ENCODE data around the gene CREBRF.
A peak's percentile ranks its signal among the peaks of the same experiment; 100 is the strongest.

Gene CREBRF

GRCh38 chr5:173055042-173055721 lies 970 bp upstream of the CREBRF start:
- no peaks in the 10 kb centered on the region for H4K20me1 ChIP-seq (ENCODE audit: insufficient read depth, low read length)
- H3K4me3 ChIP-seq (ENCODE audit: low read length) = peak overlapping the region; percentile 94
- TF ChIP-seq EZH2phosphoT487 (IDR thresholded peaks at IDR 0.05; ENCODE audit: low read depth) = no peak
- TF ChIP-seq CTCF (IDR thresholded peaks at IDR 0.05; ENCODE audit: low read depth, low read length) = no peak
- no peaks in the 10 kb centered on the region for H3K9me3 ChIP-seq (ENCODE audit: insufficient read depth, low read length)
- peak overlapping the region; percentile 43; the same call in 1 of the 2 replicates for H2AFZ ChIP-seq (ENCODE audit: low read depth, low read length)
- 0 out of 2 replicates have a peak overlapping the region, but pooled peaks have one; percentile 0 for H3K27ac ChIP-seq (ENCODE audit: low read length)
- no peaks in the 10 kb centered on the region; the same call in 1 of the 2 replicates for H3K27me3 ChIP-seq (ENCODE audit: low read depth, low read length)
- peak overlapping the region; percentile 58 for H3K9ac ChIP-seq (ENCODE audit: low read length)
- H3K4me1 ChIP-seq (ENCODE audit: low read length) = peaks cover 39% of the 10 kb centered on the region
- H3K79me2 ChIP-seq (ENCODE audit: low read length) = peaks cover 18% of the 10 kb centered on the region
- H3K4me2 ChIP-seq (ENCODE audit: low read length) = peak overlapping the region; percentile 100
- H3K36me3 ChIP-seq (replicated peaks; ENCODE audit: low read depth, low read length) = no peaks in the 10 kb centered on the region

- Histone ChIP-seq H4K20me1 (ENCODE audit: insufficient read depth, low read length) (no peaks in the 10 kb centered on the region), H2AFZ (ENCODE audit: low read depth, low read length) (peak overlapping the region; percentile 43; the same call in 1 of the 2 replicates), H3K4me1 (ENCODE audit: low read length) (peaks cover 39% of the 10 kb centered on the region), H3K4me2 (ENCODE audit: low read length) (peak overlapping the region; percentile 100), H3K4me3 (ENCODE audit: low read length) (peak overlapping the region; percentile 94), H3K27ac (ENCODE audit: low read length) (0 out of 2 replicates have a peak overlapping the region, but pooled peaks have one; percentile 0), H3K9ac (ENCODE audit: low read length) (peak overlapping the region; percentile 58), H3K36me3 (replicated peaks; ENCODE audit: low read depth, low read length) (no peaks in the 10 kb centered on the region), H3K27me3 (ENCODE audit: low read depth, low read length) (no peaks in the 10 kb centered on the region; the same call in 1 of the 2 replicates), H3K79me2 (ENCODE audit: low read length) (peaks cover 19% of the 10 kb centered on the region), H3K9me3 (ENCODE audit: insufficient read depth, low read length) (no peaks in the 10 kb centered on the region)
- TF ChIP-seq CTCF (IDR thresholded peaks at IDR 0.05; ENCODE audit: low read depth, low read length) = no peak
- TF ChIP-seq EZH2phosphoT487 (IDR thresholded peaks at IDR 0.05; ENCODE audit: low read depth) = no peak
Observed at GRCh38 chr5:173055722-173055982, 500 bp upstream of the CREBRF start.

GRCh38 chr5:173056783-173057061 lies 570 bp downstream of the CREBRF start:
- H3K36me3 ChIP-seq (replicated peaks; ENCODE audit: low read depth, low read length) = no peaks in the 10 kb centered on the region
- peaks cover 39% of the 10 kb centered on the region for H3K4me1 ChIP-seq (ENCODE audit: low read length)
- no peaks in the 10 kb centered on the region for H4K20me1 ChIP-seq (ENCODE audit: insufficient read depth, low read length)
- no peaks in the 10 kb centered on the region for H3K9me3 ChIP-seq (ENCODE audit: insufficient read depth, low read length)
- H3K4me2 ChIP-seq (ENCODE audit: low read length) = peak overlapping the region; percentile 42
- peaks cover 23% of the 10 kb centered on the region for H3K79me2 ChIP-seq (ENCODE audit: low read length)
- H3K27me3 ChIP-seq (ENCODE audit: low read depth, low read length) = no peaks in the 10 kb centered on the region; the same call in 1 of the 2 replicates
- H2AFZ ChIP-seq (ENCODE audit: low read depth, low read length) = no peak overlapping the region
- TF ChIP-seq EZH2phosphoT487 (IDR thresholded peaks at IDR 0.05; ENCODE audit: low read depth) (no peak), CTCF (IDR thresholded peaks at IDR 0.05; ENCODE audit: low read depth, low read length) (no peak)
- peak overlapping the region; percentile 65 for H3K9ac ChIP-seq (ENCODE audit: low read length)
- peak overlapping the region; percentile 56 for H3K27ac ChIP-seq (ENCODE audit: low read length)
- H3K4me3 ChIP-seq (ENCODE audit: low read length) = peak overlapping the region; percentile 94

- TF ChIP-seq CTCF (IDR thresholded peaks at IDR 0.05; ENCODE audit: low read depth, low read length) (no peak), EZH2phosphoT487 (IDR thresholded peaks at IDR 0.05; ENCODE audit: low read depth) (no peak)
- H3K27ac ChIP-seq (ENCODE audit: low read length) = peak overlapping the region; percentile 86
- peak overlapping the region; percentile 82 for H3K9ac ChIP-seq (ENCODE audit: low read length)
- H3K4me3 ChIP-seq (ENCODE audit: low read length) = peak overlapping the region; percentile 94
- no peaks in the 10 kb centered on the region for H4K20me1 ChIP-seq (ENCODE audit: insufficient read depth, low read length)
- peak overlapping the region; percentile 74; the same call in 1 of the 2 replicates for H2AFZ ChIP-seq (ENCODE audit: low read depth, low read length)
- no peaks in the 10 kb centered on the region for H3K36me3 ChIP-seq (replicated peaks; ENCODE audit: low read depth, low read length)
- no peaks in the 10 kb centered on the region for H3K27me3 ChIP-seq (ENCODE audit: low read depth, low read length)
- peak overlapping the region; percentile 87 for H3K4me2 ChIP-seq (ENCODE audit: low read length)
- H3K9me3 ChIP-seq (ENCODE audit: insufficient read depth, low read length) = no peaks in the 10 kb centered on the region
- peaks cover 23% of the 10 kb centered on the region for H3K79me2 ChIP-seq (ENCODE audit: low read length)
- H3K4me1 ChIP-seq (ENCODE audit: low read length) = peaks cover 41% of the 10 kb centered on the region
Observed at GRCh38 chr5:173057062-173057924, 1.1 kb downstream of the CREBRF start.

Data from OCI-LY3 (cell line).